Measurements from ENCODE around the gene GRM1. TPM values are rescaled to one million over a fixed set of nuclear protein-coding genes. Genes with fewer than 3 reads are reported as not detected.

The GRM1 gene
- total RNA-seq, 6 experiments from 2014 or later = 0.07 TPM; not detected in 5

- Histone ChIP-seq H3K36me3 (no peaks in the 10 kb centered on the region), H3K4me3 (no peak overlapping the region), H3K9me3 (no peaks in the 10 kb centered on the region), H3K27ac (no peak overlapping the region), H3K27me3 (no peaks in the 10 kb centered on the region), H3K4me1 (no peaks in the 10 kb centered on the region)
- no peak for DNase-seq
- TF ChIP-seq POLR2A (IDR thresholded peaks at IDR 0.05) (no peak), CTCF (IDR thresholded peaks at IDR 0.05) (no peak)
- no peak for ATAC-seq
- 21% methylated on average over 1 of the region's 1 CpG for WGBS (ENCODE audit: insufficient coverage, low coverage, low lambda C conversion rate, missing lambda C conversion rate)
- intact Hi-C loops (cut with DNase I) = no loop called here
These were observed 82.1 kb downstream of the GRM1 start for GRCh38 chr6:146110990-146111389.

DNA sequence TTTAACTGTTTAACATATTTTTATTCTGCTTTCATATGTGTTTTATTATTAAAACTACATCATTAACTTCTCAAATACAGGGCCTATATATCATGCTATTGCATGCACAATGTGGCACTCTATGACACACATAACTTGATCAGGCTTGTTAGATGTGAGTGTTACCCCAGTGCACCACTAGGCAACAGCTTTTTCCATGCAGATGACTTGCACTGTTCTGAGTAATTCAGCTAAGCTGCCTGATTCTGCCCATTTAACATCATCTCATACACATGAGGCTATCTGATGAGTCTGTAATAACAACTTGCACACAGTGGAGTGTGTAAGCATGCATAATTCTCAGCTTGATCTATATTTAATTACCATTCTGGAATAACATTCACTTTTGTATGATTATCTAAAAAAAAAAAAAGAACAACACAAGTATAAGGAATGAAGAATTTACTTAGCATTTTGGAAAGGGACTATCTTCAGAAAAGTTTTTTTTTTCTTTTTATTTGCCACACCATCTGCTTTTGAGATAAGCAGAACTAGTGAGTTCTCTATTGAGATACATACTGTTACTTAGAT is 83.1 kb downstream of the GRM1 start:
- no peak overlapping the region for H3K4me3 ChIP-seq
- no peaks in the 10 kb centered on the region for H3K36me3 ChIP-seq
- intact Hi-C loops (cut with DNase I) = no loop called here
- ATAC-seq (no peak), DNase-seq (no peak)
- H3K27me3 ChIP-seq = no peaks in the 10 kb centered on the region
- H3K9me3 ChIP-seq = no peaks in the 10 kb centered on the region
- no peak overlapping the region for H3K27ac ChIP-seq
- TF ChIP-seq CTCF (IDR thresholded peaks at IDR 0.05) = no peak
- no peak for TF ChIP-seq POLR2A (IDR thresholded peaks at IDR 0.05)
- no peaks in the 10 kb centered on the region for H3K4me1 ChIP-seq

GRCh38 chr6:146113084-146113623 is 84.3 kb downstream of the GRM1 start:
- no peak overlapping the region for H3K27ac ChIP-seq
- H3K4me1 ChIP-seq = no peaks in the 10 kb centered on the region
- WGBS (ENCODE audit: insufficient coverage, low coverage, low lambda C conversion rate, missing lambda C conversion rate) = 60% methylated on average over 5 of the region's 5 CpGs
- no peaks in the 10 kb centered on the region for H3K36me3 ChIP-seq
- ATAC-seq (no peak), DNase-seq (no peak)
- H3K9me3 ChIP-seq = no peaks in the 10 kb centered on the region
- intact Hi-C loops (cut with DNase I) = no loop called here
- no peak overlapping the region for H3K4me3 ChIP-seq
- no peaks in the 10 kb centered on the region for H3K27me3 ChIP-seq
- no peak for TF ChIP-seq POLR2A (IDR thresholded peaks at IDR 0.05)
- TF ChIP-seq CTCF (IDR thresholded peaks at IDR 0.05) = no peak

DNA sequence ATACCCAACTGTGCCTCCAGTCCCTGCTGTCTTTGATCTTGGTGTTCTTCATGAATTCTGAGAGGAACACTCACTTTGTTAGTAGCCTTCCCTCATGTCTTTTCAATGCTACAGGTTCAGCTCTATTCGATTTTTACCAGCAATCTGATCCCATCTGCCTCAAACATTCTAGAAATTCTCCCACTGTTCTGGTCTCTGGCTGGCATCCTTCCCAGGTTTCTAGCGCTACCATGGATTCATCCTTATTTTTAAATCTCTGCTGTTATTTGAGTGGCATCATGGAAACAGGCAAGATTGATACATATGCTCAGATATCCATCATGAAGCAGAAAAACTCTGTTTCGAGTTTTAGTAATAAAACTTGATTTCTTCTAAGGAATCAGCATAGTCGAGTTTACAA is 94.8 kb downstream of the GRM1 start:
- 45% methylated on average over 4 of the region's 4 CpGs for WGBS (ENCODE audit: insufficient coverage, low coverage, low lambda C conversion rate, missing lambda C conversion rate)
- ATAC-seq = no peak

More for the DNA sequence above, 94.8 kb downstream of the GRM1 start:
- TF ChIP-seq CTCF (IDR thresholded peaks at IDR 0.05) (no peak), POLR2A (IDR thresholded peaks at IDR 0.05) (no peak)
- Histone ChIP-seq H3K9me3 (no peaks in the 10 kb centered on the region), H3K27me3 (no peaks in the 10 kb centered on the region), H3K36me3 (no peaks in the 10 kb centered on the region), H3K27ac (no peak overlapping the region), H3K4me3 (no peak overlapping the region), H3K4me1 (no peaks in the 10 kb centered on the region)
- no peak for DNase-seq
- intact Hi-C loops (cut with DNase I) = no loop called here
